ENCODE results near the gene DDR2. TPM values are rescaled to one million over a fixed set of nuclear protein-coding genes. Genes with fewer than 3 reads are reported as not detected.

The DDR2 gene
- total RNA-seq, 1 experiment from 2014 or later, result 0.52 TPM

GRCh38 chr1:162677607-162678371 lies 45.5 kb downstream of the DDR2 start:
- no peak overlapping the region for H3K27ac Mint-ChIP-seq
- H3K9me3 Mint-ChIP-seq, result peaks cover 4 to 5% of the 10 kb centered on the region in 2 experiments; a peak in 3 of 5 replicates

More at GRCh38 chr1:162677607-162678371, 45.5 kb downstream of the DDR2 start:
- Histone ChIP-seq H3K9me3 (ENCODE audit: control insufficient read depth, low read depth, low read length) (no peaks in the 10 kb centered on the region), H2AFZ (ENCODE audit: low read length) (no peak overlapping the region), H3K18ac (ENCODE audit: insufficient read length, low read depth, low read length) (no peak overlapping the region), H3K4me1 (ENCODE audit: insufficient read depth, low read length) (no peaks in the 10 kb centered on the region), H3K56ac (ENCODE audit: insufficient read length, low read depth, low read length) (no peak overlapping the region), H3K79me1 (ENCODE audit: insufficient read depth, low read depth, low read length, poor library complexity, severe bottlenecking) (no peaks in the 10 kb centered on the region), H2AK5ac (ENCODE audit: insufficient read length, low read length) (no peak overlapping the region), H3K4me2 (ENCODE audit: insufficient read depth, insufficient read length, low read length) (no peak overlapping the region), H4K91ac (ENCODE audit: insufficient read length, low read depth, low read length) (no peak overlapping the region), H2BK15ac (ENCODE audit: low read depth, low read length) (no peak overlapping the region), H2BK5ac (ENCODE audit: insufficient read length, low read length) (no peak overlapping the region), H3K9ac (ENCODE audit: extremely low read depth, insufficient read length, low read length) (no peak overlapping the region), H4K20me1 (ENCODE audit: control insufficient read depth, insufficient read depth, insufficient read length) (no peaks in the 10 kb centered on the region), H3K23ac (ENCODE audit: insufficient read length, low read depth, low read length) (no peak overlapping the region), H3K79me2 (ENCODE audit: insufficient read depth, low read length) (no peaks in the 10 kb centered on the region), H2BK12ac (ENCODE audit: insufficient read length, low read depth, low read length) (no peak overlapping the region), H2BK20ac (ENCODE audit: low read depth, low read length, poor library complexity, severe bottlenecking) (no peak overlapping the region), H3K27me3 (ENCODE audit: insufficient read depth, low read length) (no peaks in the 10 kb centered on the region; the same call in 1 of the 2 replicates), H3K27ac (ENCODE audit: insufficient read length, low read depth, low read length) (no peak overlapping the region), H3T11ph (ENCODE audit: low read length) (no peak overlapping the region), H4K8ac (replicated peaks; ENCODE audit: insufficient read length, low read depth, low read length) (no peak overlapping the region), H2BK120ac (ENCODE audit: low read depth, low read length, poor library complexity, severe bottlenecking) (no peak overlapping the region), H3K4ac (ENCODE audit: low read depth, low read length) (no peak overlapping the region), H3K23me2 (ENCODE audit: insufficient read length, low read depth, low read length, poor library complexity, severe bottlenecking) (no peaks in the 10 kb centered on the region), H3K14ac (ENCODE audit: insufficient read depth, low read length) (no peak overlapping the region), H4K5ac (ENCODE audit: insufficient read length, low read depth, low read length) (no peak overlapping the region)
- DNase-seq, result no peak
- Mint-ChIP-seq H3K4me3 (no peak overlapping the region), H3K36me3 (ENCODE audit: insufficient read depth in 1 of 3, low read depth in 3 of 3) (no peaks in the 10 kb centered on the region), H3K4me1 (peaks cover 4 to 7% of the 10 kb centered on the region in 2 experiments), H3K27me3 (ENCODE audit: low read depth) (no peaks in the 10 kb centered on the region)
- 0 out of 3 replicates have a peak, but pooled peaks have one; percentile 8 for TF ChIP-seq CTCF (conservative IDR thresholded peaks at IDR 0.05)
- no CpG with 5 or more reads among the region's 4 CpGs for WGBS (ENCODE audit: extremely low coverage, insufficient read length, low lambda C conversion rate)
